Activated CD8-positive, alpha-beta memory T cell treated with anti-CD3 and anti-CD28 coated beads for 4 hours (primary cell): ENCODE measurements around the gene C1QTNF8.
"Not testable (repeated sequence)": the region's sequence is repeated elsewhere in the genome, so short reads cannot be mapped to it uniquely, and the experiment has no call there.

Source experiments
- DNase-seq, 2 donors: peaks; one replicate each; pipeline ENCODE4 v3.0.0-alpha.2; 2020; ENCODE audit warnings: low read depth in 2 of 2

The C1QTNF8 gene

DNA sequence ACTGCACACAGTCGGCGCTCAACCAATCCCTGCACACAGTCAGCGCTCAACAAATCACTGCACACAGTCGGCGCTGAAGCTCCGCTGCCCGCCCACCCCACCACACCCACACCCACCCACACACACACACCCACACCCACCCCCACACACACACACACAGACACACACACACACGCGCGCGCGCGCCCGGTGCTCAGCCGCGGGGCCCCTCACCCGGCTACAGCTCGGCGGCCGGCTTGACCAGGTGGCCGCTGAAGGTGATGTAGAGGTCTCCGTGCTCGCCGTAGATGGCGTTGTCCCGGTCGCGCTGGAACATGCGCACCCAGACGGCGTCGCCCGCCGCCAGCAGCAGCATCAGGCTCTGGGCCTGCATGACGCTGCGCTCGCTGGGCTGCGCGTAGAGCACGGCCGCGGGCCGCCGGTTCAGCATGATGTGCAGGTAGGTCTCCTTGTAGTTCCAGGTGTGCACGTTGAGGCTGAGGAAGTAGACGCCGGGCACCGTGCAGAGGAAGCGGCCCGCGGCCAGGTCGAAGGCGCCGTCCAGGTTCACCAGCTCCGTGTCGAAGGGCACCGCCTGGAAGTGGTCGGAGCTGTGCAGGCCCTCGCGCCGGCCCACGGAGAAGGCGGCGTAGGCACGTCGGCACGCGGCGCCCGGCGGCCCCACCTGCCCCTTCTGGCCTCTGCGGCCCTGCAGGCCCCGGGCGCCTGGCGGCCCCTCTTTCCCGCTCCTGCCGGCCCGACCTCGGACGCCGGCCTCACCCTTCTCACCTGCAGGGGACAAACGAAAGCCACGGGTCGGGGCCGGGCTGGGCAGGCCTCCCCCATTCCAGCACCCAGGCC, 2.5 kb downstream of the C1QTNF8 start:
- DNase-seq: no peak

DNA sequence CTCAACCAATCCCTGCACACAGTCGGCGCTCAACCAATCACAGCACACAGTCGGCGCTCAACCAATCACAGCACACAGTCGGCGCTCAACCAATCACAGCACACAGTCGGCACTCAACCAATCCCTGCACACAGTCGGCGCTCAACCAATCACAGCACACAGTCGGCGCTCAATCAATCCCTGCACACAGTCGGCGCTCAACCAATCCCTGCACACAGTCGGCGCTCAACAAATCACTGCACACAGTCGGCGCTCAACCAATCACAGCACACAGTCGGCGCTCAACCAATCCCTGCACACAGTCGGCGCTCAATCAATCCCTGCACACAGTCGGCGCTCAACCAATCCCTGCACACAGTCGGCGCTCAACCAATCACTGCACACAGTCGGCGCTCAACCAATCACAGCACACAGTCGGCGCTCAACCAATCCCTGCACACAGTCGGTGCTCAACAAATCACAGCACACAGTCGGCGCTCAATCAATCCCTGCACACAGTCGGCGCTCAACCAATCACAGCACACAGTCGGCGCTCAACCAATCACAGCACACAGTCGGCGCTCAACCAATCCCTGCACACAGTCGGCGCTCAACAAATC, 3.3 kb downstream of the C1QTNF8 start:
- DNase-seq: not testable (repeated sequence)

DNA sequence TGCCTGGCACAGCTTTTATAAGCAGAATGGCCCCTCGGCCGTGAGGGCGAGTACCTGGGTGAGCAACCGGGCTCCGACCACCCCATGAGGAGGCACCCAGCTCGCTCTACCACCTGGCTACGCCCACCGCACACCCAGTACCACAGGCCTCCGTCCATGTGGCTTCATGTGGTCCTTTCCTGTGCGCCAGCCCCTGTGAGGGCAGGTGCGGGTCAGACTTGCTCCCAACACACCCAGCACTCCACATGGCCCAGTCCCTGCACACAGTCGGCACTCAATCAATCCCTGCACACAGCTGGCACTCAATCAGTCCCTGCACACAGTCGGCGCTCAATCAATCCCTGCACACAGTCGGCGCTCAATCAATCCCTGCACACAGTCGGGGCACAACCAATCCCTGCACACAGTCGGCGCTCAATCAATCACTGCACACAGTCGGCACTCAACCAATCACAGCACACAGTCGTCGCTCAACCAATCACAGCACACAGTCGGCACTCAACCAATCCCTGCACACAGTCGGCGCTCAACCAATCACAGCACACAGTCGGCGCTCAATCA, 4.0 kb downstream of the C1QTNF8 start:
- DNase-seq: no peak

DNA sequence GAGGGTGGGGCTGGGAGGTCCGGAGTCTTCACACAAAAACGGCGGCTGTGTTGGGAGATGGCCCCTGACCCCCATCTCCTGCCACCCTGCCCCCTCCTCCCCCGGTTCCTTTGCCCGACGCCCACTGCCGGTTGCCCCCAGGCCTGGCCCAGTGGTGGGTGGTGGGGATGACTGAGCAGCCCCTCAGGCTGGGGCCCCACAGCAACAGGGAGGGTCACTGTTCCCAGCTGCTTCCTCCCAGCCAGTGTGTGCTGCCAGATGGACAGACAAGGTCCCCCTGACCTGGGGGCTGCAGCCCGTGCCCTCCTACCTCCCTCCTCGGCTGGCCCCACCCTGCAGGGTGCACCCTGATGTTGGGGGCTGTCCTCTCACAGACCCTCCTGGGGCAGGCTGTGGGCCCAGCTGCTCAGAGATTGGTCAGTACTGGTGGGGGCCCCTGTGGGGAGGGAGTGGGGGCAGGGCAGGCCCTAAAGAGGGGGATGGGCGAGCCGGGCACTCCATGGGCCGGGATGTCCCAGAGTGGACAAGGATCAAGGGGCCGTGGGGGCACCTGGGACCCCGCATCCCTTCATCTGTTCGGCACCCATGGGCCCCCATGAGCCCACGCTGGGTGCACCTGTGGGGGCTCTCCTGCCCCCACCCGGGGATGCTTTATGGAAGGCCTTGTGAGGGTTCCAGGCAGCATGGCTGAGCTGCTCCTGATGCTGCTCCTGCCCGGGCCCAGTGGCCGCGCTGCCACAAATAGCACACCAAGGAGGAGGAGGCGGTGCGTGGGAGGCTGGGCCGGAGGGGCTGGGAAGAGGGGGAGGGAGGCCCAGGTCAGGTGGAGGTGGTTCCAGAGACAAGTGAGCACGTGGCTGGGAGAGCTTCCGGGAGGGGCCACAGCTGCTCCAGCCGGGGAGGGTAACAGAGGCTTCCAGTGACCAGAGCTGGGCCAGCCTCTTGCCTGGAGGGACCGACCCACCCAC, 5.1 kb downstream of the C1QTNF8 start:
- no peak for DNase-seq

DNA sequence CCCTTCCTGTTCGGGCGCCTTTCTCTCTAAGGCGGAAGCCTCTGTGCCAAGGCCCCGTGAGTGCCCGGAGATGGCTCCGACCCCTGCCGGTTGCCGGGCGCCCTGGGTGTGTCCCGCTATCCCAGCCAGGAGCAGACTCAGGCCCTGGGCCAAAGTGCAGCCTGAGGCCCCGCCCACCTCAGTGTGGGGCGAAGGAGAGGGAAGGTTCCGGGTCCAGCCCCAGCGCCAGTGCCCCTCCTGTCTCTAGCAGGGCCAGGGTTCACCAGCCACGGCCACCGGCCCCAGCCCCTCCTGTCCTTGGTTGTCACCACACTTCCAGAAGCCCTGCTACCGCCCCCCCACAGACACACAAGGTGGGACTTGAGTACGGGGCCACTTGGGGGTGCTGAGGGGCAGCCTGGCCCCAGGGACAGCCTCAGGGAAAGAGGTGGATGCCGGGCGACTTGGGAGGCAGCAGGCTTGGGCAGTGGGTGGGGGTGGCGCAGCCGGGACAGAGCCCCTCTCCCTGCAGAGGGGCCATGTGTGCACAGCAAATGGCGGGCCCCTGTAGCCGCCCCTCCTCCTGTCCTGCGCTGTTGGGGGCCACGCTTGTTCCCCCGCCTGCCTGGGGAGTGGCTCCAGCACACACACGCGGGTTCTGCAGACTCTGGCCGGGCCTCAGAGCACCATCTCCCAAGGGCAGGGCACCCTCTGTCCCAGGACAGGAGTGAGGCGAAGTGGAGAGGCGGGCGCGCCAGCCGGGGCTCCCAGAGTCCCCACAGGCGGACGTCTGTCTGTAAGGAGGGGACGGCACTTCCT, 6.0 kb downstream of the C1QTNF8 start:
- no peak for DNase-seq

DNA sequence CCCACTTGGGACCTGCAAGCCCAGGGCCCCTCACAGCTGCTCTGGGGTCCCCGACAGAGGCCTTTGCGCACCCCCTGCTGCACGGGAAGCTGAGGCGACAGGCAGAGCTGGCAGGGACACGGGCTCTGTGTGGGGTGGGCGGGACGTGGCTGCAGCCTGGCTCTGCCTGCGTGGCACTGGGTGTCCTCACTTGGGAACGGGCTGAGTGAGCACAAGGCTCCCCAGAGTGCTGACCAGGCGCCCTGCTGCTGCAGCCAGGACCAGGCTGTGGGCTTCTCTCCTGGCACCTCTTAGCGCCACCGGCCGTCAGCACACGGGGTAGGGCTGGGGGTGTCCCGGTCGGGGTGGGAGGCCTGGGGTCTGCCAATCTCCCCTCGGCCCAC, 6.6 kb downstream of the C1QTNF8 start:
- no peak for DNase-seq

DNA sequence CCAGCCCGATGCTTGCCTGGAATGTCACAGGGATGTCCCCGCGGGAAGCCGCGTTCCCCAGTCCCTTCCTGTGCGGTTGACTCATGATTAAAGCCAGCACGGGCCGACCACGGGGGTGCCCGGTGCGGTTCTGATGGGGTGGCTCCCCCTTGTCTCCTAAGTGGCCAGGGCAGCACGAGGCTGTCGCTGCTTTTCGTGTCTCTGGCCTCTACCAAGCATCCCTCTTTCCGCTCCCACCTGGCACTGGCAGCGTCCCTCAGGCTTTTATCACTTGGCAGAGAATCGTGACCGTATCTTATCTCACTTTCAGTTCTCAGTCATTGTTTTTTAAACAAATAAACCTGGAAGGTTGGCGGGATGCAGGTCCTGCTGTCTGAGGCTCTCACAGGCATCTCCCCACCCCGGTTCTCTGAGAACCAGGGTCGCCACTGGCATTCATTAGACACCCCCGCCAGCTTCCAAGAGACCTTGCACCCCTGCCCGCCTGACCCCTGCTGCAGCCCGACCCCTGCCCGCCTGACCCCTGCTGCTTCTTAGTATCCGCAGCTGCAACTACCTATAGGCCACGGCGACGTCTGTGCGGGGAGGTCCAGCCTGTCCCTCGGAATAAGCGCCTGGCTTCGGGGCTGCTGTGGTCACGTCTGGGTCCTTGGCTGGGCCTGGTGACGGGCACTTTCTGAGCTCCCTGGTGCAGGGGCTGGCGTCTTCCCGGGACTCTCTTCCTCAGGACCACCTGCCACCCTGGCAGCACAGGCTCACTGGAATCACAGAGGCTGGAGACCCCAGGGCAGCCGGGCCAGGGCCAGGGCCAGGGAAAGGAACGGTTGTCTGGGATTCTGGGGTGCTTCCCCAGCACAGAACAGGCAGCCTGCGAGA, 7.5 kb downstream of the C1QTNF8 start:
- DNase-seq: no peak

DNA sequence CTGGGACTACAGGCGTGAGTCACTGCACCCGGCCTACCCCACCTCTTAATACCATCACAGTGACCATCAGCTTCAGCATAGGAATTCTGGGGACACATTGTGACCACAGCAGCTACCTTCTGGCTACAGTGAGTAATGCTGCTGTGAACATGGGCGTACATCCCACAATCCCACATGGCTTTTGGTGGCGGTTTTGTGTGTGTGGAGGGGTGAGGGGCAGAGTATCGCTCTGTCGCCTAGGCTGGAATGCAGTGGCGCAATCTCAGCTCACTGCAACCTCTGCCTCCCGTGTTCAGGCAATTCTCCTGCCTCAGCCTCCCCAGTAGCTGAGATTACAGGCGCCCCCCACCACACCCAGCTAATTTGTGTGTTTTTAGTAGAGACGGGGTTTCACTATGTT, 9.6 kb downstream of the C1QTNF8 start:
- not testable (repeated sequence) for DNase-seq

DNA sequence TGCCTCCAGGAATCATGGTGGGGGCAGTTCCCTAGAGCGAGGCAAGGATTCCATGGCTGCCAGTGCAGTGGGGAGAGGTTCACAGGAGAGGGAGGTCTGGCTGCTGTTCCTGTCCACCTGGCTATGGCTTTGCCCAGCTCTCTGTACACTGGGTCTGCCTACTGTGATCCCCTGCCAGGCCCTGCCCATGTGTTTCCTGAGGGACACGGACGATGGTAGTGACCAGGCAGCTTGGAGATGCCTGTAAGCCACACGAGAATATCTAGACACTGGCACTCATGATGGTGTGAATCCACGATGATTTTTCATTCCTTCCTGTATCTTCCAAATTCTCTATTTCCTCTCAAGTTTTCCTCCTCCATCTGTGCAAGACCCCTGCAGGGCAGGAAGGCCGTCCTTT, 11.1 kb downstream of the C1QTNF8 start:
- no peak for DNase-seq

DNA sequence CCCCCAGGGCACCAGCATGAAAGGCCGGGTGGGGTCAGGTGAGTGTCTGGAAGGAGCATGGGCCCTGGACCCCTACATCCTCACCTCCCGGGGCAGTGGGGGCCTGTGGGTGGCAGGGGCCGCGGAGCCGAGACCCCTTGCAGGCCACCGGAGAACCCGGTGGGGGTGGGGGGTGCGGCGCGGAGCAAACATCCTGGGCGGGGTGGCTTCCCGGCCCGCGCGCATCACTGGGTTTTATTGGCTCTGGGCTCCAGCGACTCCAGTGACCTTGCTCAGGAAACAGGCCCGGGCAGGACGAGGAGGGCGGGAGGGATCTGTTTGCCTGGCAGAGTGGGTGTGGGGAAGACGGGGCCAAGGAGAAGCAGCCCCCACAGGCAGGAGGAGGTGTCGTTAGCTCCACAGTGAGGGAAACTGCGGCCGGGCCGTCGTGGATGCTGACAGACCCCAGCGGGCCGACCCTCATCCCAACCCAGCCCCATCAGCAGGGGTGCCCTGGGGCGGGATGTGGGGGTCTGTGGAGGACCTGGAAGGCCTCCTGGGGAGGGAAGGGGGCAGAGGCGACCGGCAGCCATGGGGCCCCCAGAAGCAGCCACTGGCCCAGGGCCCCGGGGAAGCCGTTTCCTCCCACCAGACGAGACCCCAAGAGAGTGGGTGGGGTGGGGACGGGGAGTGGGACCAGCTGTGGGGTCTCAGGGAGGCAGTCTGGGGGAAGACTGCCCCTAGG, 12.9 kb downstream of the C1QTNF8 start:
- no peak for DNase-seq

DNA sequence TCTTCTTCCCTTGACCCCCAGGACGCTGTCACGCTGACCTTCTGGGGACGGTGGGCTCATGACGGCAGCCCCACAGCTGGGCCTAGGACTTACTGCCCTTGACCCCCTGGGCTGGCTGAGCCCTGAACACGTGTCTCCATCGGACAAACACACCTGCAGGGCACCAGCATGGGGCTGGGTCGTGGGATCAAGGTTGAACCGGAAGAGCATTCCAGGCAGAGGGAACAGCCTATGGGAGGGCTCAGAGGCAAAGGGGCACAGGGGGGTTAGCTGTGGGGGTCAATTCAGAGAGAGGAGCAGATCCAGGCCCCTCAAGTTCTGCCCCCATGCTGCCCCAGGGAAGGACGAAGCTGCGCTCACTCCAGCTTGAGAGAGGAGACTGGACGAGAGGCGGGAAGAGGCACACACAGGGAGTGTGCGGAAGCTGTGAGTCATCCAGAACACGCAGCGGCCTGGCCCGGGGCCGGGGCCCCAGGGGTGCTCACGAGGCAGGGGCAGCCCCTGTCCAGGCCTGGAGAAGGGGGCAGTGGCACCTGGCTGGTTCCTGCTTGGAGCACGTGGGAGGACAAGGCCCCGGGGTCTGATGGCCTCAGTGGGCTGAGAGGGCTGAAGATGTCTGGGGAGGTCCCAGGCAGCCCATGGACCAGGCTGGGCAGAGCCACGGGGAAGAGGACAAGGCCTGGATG, 13.6 kb downstream of the C1QTNF8 start:
- no peak for DNase-seq

DNA sequence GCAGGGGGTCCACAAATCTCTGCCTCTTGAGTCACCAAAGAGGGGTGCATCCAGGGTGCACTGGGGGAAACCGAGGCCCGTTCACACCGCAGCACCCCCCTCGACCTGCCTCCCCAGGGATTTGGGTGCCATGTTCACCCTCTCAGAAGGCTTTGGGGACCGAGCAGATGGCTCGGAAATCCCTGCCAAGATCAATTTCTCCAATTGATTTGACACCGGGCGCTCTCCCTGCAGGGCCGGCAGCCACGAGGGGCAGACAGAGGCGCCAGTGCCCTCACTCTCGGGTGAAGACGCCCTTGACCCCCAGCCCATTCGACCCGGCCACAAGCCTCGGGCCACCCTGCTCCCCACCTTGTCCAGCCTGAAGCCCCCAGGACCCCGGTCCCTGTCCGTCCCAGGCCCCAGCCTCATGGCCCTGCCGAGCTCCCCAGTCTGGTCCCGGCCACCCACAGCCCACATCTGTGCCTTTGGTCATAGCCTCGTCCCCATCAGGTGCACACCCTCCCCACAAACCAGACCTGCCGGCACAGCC, 14.2 kb downstream of the C1QTNF8 start:
- DNase-seq: no peak

DNA sequence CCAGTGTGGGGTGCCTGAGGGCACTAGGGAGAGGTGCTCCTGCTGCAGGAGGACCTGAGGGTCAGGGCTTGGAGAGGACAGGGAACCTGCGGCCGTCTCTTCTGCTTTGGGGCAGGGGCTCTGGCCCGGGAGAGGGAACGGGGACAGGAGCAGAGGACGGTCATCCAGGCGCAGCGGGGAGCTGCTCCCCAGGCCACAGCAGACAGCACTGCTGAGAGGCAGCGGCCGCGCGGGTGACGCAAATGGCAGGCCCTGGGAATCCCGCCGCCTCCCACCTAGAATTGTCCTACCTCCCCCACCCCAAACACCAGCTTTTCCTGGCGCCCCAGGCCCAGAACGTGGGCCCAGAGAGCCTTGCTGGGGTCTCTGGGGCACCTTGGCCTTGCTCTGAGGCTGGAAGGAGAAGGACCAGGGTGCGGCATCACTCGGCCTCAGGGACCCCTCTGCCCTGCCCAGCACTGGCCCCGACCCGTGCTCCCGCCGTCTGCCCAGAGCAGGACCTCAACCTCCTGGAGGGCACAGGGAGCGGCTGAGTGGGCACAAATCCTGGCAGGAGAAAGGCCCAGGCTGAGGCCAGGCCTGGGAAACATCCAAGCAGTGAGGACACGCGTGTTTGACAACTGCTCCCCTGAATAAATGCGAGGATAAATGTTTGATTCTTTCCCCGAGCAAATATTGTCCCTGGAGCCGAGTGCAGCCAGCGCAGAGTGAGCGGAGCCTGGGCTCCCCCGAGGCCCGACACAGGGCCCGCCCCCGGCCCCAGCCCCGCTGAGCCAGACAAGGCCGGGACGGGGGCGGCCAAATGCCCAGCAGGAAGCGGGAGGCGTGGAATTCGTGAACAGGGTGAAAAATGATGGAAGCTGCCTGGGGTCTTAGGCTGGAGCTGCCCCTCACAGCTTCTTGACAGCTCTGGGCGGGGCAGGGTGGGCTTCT, 15.0 kb downstream of the C1QTNF8 start:
- DNase-seq: no peak

DNA sequence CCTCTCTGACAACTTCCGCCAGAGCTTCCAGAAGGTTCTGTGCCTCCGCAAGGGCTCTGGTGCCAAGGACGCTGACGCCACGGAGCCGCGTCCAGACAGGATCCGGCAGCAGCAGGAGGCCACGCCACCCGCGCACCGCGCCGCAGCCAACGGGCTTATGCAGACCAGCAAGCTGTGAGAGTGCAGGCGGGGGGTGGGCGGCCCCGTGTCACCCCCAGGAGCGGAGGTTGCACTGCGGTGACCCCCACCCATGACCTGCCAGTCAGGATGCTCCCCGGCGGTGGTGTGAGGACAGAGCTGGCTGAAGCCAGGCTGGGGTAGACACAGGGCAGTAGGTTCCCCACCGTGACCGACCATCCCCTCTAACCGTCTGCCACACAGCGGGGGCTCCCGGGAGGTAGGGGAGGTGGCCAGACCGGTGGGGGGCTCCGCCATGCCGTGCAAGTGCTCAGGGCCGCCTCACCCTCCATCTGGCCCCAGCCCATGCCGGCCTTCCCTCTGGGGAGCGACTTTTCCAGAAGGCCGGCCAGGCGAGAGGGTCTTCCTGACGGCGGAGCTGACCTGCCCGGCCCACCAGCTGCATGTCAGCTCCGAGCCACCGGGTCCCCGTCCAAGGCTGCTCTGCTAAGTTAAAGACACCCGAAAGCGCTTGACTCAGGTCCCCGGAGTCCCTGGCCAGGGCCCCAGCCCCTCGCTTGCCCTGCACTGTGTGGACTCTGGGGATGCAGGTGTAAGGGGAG, 16.1 kb downstream of the C1QTNF8 start:
- no peak for DNase-seq

DNA sequence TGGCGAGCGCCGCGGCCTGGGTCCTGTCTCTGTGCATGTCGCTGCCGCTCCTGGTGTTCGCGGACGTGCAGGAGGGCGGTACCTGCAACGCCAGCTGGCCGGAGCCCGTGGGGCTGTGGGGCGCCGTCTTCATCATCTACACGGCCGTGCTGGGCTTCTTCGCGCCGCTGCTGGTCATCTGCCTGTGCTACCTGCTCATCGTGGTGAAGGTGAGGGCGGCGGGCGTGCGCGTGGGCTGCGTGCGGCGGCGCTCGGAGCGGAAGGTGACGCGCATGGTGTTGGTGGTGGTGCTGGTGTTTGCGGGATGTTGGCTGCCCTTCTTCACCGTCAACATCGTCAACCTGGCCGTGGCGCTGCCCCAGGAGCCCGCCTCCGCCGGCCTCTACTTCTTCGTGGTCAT, 16.7 kb downstream of the C1QTNF8 start:
- no peak for DNase-seq

DNA sequence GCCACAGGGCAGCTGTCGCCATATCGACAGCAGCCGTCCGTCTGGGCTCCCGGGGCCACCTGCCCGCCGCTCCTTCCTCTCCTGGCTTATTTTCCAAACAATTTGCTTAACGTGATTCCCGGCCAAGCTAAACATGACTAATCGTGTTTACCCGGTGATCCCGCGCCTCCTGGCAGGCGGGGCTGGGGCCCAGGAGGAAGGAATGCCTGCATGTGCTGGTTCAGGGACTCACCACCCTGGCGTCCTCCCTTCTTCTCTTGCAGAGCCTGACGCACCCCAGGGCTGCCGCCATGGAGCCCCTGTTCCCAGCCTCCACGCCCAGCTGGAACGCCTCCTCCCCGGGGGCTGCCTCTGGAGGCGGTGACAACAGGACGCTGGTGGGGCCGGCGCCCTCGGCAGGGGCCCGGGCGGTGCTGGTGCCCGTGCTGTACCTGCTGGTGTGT, 17.4 kb downstream of the C1QTNF8 start:
- DNase-seq: no peak
